CD4-positive, alpha-beta memory T cell (primary cell): Measurements from ENCODE around the gene LAMA5. TPM values are rescaled to one million over a fixed set of nuclear protein-coding genes. Genes with fewer than 3 reads are reported as not detected.

Source experiments
- CTCF ChIA-PET: fragments of 350-600 bp; sonication (Branson Sonifier 250); formaldehyde crosslinking; loops from one replicate; lab custom pipeline; 2021; ENCODE audit warnings: inconsistent platforms; ENCODE audit not compliant: partially characterized antibody; lab: Charles Lee
- POLR2A ChIA-PET: fragments of 350-600 bp; sonication (Branson Sonifier 250); formaldehyde crosslinking; loops from one replicate; lab custom pipeline; 2021; ENCODE audit not compliant: partially characterized antibody; lab: Charles Lee
- DNase-seq, 5 donors: peaks; one replicate each; pipeline versions ENCODE4 v3.0.0 to v3.0.0-alpha.2; 2020 to 2022; ENCODE audit warnings: mixed read lengths in 1 of 5
- H3K27ac ChIP-seq: one replicate; pipeline ENCODE4 v1.7.0; 2013; ENCODE audit warnings: low read depth, low read length
- H3K27me3 ChIP-seq: 2 replicates; pipeline ENCODE4 v1.7.0; 2013; ENCODE audit warnings: mild to moderate bottlenecking, low read length, moderate library complexity; ENCODE audit not compliant: insufficient read depth
- H3K36me3 ChIP-seq: 2 replicates; pipeline ENCODE4 v1.7.0; 2013; ENCODE audit warnings: mild to moderate bottlenecking, low read length, moderate library complexity; ENCODE audit not compliant: insufficient read depth
- H3K4me1 ChIP-seq: 2 replicates; pipeline ENCODE4 v1.7.0; 2013; ENCODE audit warnings: mild to moderate bottlenecking, low read length, moderate library complexity; ENCODE audit not compliant: insufficient read depth
- H3K4me3 ChIP-seq, 2 donors: one replicate each; pipeline ENCODE4 v1.7.0; 2013; ENCODE audit warnings: low read length in 2 of 2, mild to moderate bottlenecking in 1 of 2
- H3K9me3 ChIP-seq, 2 donors: one replicate each; pipeline ENCODE4 v1.7.0; 2013; ENCODE audit warnings: low read length in 2 of 2, control low read depth in 1 of 2; ENCODE audit not compliant: control insufficient read depth in 1 of 2
- H3K27ac Mint-ChIP-seq, 7 donors: one replicate each; pipeline ENCODE4 v1.8.0; 2020 to 2021; ENCODE audit warnings: mixed read lengths in 7 of 7, mild to moderate bottlenecking in 6 of 7, inconsistent platforms in 3 of 7, moderate library complexity in 3 of 7
- H3K27me3 Mint-ChIP-seq, 2 donors: one replicate each; pipeline ENCODE4 v1.8.0; 2020 to 2021; ENCODE audit warnings: mixed read lengths in 2 of 2
- H3K36me3 Mint-ChIP-seq, 2 donors: one replicate each; pipeline ENCODE4 v1.8.0; 2020 to 2021; ENCODE audit warnings: mixed read lengths in 2 of 2, inconsistent platforms in 1 of 2, mild to moderate bottlenecking in 1 of 2
- H3K4me1 Mint-ChIP-seq, 4 donors: one replicate each; pipeline ENCODE4 v1.8.0; 2020 to 2021; ENCODE audit warnings: mixed read lengths in 4 of 4, mild to moderate bottlenecking in 1 of 4
- H3K4me3 Mint-ChIP-seq, 8 donors: one replicate each; pipeline ENCODE4 v1.8.0; 2020 to 2021; ENCODE audit warnings: mixed read lengths in 8 of 8, mild to moderate bottlenecking in 7 of 8, moderate library complexity in 6 of 8, inconsistent platforms in 3 of 8
- H3K9me3 Mint-ChIP-seq, 8 donors: one replicate each; pipeline ENCODE4 v1.8.0; 2020 to 2021; ENCODE audit warnings: mixed read lengths in 8 of 8, mild to moderate bottlenecking in 5 of 8, inconsistent platforms in 3 of 8, moderate library complexity in 1 of 8
- intact Hi-C: fragments of 100-400 bp; cut with micrococcal nuclease; formaldehyde crosslinking; loops from one replicate; pipeline ENCODE4 v1.15.1; 2023
- polyA plus RNA-seq, 2 donors: library from polyadenylated mRNA; unstranded; fragments of 300-500 nt; fragmentation: Illumina TruSeq; gene quantifications; one replicate each; pipeline ENCODE4 v1.2.3, GENCODE V29; 2021
- total RNA-seq, 2 experiments: library from RNA; stranded (reverse); gene quantifications; one replicate each; pipeline ENCODE4 v1.2.3, GENCODE V29; 2021

LAMA5 gene
- total and polyA plus RNA-seq, 4 experiments from 2014 or later: 0.49 TPM; not detected in 3

DNA sequence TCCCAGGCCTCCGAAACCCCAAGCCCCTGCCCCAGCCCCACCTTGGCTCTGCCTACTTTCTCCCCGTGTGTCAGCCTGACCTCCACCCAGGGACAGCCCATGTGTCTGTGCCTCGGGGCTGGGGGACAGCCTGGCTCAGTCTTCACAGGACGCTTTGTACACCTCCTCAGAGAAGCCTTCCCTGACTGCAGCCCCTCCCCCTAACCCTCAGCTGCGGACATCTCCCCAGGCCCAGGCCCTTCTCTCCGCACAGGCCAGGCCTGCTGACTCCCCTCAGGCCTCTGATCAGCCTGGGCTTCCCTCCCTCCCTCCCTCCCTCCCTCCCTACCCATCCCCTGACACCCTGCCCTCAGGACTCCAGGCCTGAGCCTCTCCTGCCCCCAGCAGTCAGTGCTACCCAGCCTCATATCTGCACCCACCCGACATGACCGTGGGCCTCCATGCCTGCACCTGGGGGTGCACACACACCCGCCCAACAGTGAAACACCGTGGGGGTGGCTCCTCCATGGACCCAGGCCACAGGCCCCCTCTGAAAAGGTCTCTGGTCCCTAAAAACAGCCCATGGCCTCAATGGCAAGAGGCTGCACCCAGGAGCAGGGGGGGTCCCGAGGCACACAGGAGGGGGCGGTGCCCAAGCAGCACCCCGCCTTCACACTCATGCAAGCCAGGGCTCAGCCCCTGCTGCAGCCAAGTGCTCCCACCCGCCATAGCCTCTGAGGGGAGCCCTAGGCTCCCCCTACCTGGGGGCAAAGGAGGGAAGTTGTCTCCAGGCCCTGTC lies 12.9 kb downstream of the LAMA5 start:
- H3K4me3 ChIP-seq: no peak overlapping the region
- no peaks in the 10 kb centered on the region for H3K9me3 ChIP-seq
- H3K27me3 Mint-ChIP-seq: peaks cover 0 to 2% of the 10 kb centered on the region in 2 donors
- intact Hi-C loops: no loop called here
- H3K4me3 Mint-ChIP-seq: no peak overlapping the region
- H3K27ac ChIP-seq: no peak overlapping the region
- CTCF ChIA-PET: no interaction called here
- H3K27me3 ChIP-seq: no peaks in the 10 kb centered on the region
- peak in 1 of 5 donors; percentile 25 for DNase-seq
- H3K36me3 Mint-ChIP-seq: no peaks in the 10 kb centered on the region
- H3K4me1 Mint-ChIP-seq: peaks cover 0 to 2% (median under 1%) of the 10 kb centered on the region in 4 donors
- no peaks in the 10 kb centered on the region for H3K4me1 ChIP-seq
- POLR2A ChIA-PET: no interaction called here
- peak overlapping the region in 1 of 7 donors; percentile 68 for H3K27ac Mint-ChIP-seq
- H3K9me3 Mint-ChIP-seq: no peaks in the 10 kb centered on the region
- H3K36me3 ChIP-seq: no peaks in the 10 kb centered on the region

DNA sequence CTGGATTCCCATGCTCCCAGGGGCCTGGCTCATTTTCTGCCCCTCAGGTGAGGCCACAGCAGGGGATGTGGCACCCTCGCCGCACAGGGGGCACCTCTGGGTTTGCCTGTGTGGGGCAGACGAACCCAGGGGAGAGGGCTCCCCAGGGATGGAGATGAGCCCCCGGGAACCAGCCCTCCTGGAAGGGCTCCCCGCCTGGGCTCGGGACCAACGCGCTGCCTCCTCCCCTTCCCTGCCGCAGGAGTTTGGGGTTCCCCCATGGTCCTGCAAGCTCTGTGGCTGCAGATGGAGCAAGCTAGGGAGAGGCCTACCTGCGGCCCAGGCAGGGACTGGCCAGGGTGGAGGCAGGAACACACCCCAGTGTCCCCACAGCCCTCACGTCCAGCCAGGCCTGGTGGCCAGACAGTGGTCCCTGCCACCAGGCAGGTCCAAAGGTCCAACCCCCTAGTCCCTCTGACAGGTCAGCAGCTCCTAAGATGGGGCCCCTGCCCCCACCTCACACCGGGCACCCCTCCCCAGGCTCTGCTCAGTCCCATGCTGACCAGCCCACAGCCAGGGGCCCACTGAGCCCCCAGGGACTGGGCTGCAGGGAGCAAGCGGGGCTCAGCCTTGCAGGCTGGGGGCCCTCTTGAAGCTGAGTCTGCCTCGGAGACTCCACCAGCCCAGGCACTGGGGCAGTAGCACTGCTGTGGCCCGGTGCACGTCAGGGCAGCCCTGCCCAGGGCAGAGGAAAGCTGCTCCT lies 13.7 kb downstream of the LAMA5 start:
- peaks cover 0 to 6% (median 3%) of the 10 kb centered on the region in 8 donors for H3K9me3 Mint-ChIP-seq
- H3K4me1 Mint-ChIP-seq: peaks cover 0 to 3% (median under 1%) of the 10 kb centered on the region in 4 donors
- POLR2A ChIA-PET: no interaction called here
- intact Hi-C loops: no loop called here
- Histone ChIP-seq H3K36me3 (no peaks in the 10 kb centered on the region), H3K27ac (no peak overlapping the region), H3K27me3 (no peaks in the 10 kb centered on the region), H3K9me3 (no peaks in the 10 kb centered on the region), H3K4me1 (no peaks in the 10 kb centered on the region), H3K4me3 (no peak overlapping the region)
- CTCF ChIA-PET: no interaction called here
- H3K4me3 Mint-ChIP-seq: no peak overlapping the region
- H3K27ac Mint-ChIP-seq: no peak overlapping the region
- H3K27me3 Mint-ChIP-seq: no peaks in the 10 kb centered on the region
- H3K36me3 Mint-ChIP-seq: no peaks in the 10 kb centered on the region
- DNase-seq: peak in 1 of 5 donors; percentile 27

DNA sequence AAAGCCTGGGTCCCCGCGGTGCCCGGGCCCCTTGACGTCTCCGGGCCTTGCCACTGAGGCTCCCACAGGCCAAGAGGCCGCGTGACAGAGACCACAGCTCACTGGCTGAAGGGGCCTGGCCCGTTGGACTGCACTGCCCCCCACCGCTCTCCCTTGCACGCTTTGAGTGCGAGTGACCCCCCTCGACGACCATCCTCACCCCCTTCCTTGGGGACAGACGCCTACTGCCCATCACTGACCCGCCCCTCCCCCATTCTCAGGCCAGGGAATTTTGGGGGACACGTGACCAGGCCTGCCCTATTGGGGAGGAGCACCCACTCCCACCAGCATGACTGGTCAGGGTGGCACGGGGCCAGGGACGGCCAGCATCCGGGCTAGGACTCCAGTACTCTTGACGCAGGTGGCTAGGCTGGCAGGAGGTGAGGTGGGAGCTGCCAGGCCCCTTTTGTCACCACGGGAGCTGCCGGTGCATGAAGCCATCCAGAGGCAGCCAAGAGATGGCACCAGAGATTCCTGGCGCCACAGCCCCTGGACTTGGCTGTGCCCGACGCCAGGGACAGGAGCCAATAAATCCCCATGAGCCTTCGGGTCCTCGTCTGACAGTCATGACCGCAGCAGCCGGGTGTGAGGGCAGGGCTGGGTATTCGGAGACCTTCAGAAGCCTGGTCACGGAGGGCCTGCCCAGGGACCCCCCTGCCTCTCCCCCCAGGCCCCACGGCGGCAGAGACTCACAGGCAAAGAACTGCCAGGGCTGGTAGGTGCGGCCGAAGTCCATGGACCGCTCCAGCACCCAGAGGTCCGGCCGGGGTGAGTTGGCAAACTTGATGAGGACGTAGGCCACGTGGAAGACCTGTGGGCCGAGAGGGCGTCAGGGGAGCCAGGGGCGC lies 14.5 kb downstream of the LAMA5 start:
- H3K36me3 ChIP-seq: no peaks in the 10 kb centered on the region
- H3K4me3 ChIP-seq: no peak overlapping the region
- H3K27ac ChIP-seq: no peak overlapping the region
- H3K9me3 ChIP-seq: no peaks in the 10 kb centered on the region
- peak in 1 of 5 donors; percentile 16 for DNase-seq
- Mint-ChIP-seq H3K9me3 (peaks cover 0 to 10% (median 6%) of the 10 kb centered on the region in 8 donors), H3K27ac (no peak overlapping the region), H3K36me3 (no peaks in the 10 kb centered on the region), H3K27me3 (no peaks in the 10 kb centered on the region), H3K4me3 (no peak overlapping the region), H3K4me1 (peaks cover 0 to 3% (median under 1%) of the 10 kb centered on the region in 4 donors)
- intact Hi-C loops: no loop called here
- no peaks in the 10 kb centered on the region for H3K4me1 ChIP-seq
- POLR2A ChIA-PET: no interaction called here
- CTCF ChIA-PET: no interaction called here
- H3K27me3 ChIP-seq: no peaks in the 10 kb centered on the region

DNA sequence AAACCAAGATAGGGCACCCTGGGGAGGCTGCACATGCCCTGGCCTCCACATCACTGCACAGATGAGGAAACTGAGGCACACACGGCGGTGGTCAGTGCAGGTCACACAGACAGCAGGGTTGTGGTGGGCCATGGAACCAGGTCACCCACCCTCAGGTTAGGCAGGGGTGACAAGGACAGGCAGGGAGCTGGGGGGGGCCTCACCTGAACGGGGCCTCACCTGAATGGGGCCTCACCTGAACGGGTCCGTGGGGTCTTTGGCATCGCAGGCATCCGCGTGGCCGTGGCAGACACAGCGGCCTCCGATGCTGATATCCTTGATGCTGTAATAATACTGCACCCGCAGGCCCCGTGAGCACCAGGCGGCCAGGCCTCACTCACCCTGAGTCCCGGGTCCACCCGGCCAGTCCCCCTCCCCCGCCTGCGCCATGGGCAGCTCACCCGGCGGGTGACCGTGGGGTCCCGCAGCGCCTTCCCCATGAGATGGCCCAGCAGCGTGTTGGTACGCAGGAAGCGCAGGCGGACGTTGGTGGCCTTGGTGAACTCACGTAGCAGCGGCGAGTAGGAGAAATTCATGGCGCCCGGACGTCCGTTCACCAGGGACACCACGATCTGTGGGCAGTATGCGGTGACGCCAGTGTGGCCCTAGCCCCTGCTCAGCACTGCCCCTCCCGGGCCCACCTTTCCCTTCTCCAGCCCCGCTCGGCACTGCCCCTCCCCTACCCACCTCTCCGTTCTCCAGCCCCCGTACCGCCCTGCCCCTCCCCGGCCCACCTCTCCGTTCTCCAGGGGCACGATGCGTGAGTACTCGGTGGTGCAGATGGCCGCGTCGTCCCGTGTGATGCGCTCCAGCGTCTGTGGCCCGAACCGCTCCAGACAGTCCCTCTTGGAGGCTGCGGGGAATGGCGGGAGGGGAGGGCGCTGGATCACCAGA lies 15.4 kb downstream of the LAMA5 start:
- Mint-ChIP-seq H3K27ac (no peak overlapping the region), H3K4me1 (peaks cover 0 to 3% (median under 1%) of the 10 kb centered on the region in 4 donors), H3K9me3 (peaks cover 0 to 10% (median 6%) of the 10 kb centered on the region in 8 donors), H3K36me3 (no peaks in the 10 kb centered on the region), H3K27me3 (no peaks in the 10 kb centered on the region), H3K4me3 (no peak overlapping the region)
- no peaks in the 10 kb centered on the region for H3K36me3 ChIP-seq
- H3K27ac ChIP-seq: no peak overlapping the region
- ChIA-PET POLR2A (no interaction called here), CTCF (no interaction called here)
- intact Hi-C loops: no loop called here
- H3K9me3 ChIP-seq: no peaks in the 10 kb centered on the region
- DNase-seq: peak in 1 of 5 donors; percentile 30
- H3K4me1 ChIP-seq: no peaks in the 10 kb centered on the region
- H3K27me3 ChIP-seq: no peaks in the 10 kb centered on the region
- no peak overlapping the region for H3K4me3 ChIP-seq

DNA sequence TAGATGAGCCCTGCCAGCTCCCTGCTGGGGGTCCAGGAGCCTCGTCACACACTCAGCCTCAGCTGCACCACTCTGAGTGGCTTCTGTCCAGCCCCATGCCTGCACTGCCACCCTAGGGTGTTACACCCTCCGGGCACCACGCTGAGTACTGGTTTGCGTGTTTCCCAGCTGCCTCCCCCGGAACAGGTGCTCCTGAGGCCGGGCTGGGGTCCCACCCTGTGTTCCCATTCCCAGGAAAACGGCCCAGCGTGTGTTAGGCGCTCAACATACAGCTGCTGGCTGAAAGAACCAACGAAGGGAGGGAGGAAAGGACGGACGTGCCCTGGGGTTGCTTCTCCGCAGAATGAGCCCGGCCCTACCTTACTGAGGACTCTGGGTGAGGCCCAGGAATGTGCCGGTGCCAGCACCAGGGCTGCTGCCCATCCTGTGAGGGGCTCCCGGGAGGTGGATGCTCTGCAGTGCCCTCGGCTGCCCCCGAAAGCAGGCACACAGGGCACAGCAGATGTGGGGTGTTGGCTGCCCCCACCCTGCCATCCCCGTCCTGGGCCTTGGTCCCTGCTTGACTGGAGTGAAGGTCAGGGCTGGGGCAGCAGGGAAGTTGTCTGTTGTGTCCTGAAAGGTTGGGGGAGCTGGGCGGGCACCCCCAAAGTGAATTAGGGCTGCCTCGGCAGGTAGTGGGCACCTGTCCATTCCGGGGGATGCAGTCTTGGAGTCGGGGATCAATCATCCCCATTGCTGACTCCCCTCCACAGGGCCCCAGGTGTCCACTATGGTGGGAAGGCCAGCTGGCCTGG lies 16.3 kb downstream of the LAMA5 start:
- no peak overlapping the region for H3K27ac Mint-ChIP-seq
- no peaks in the 10 kb centered on the region for H3K27me3 ChIP-seq
- DNase-seq: peak in 1 of 5 donors; percentile 16
- intact Hi-C loops: no loop called here
- H3K4me1 ChIP-seq: no peaks in the 10 kb centered on the region
- ChIA-PET POLR2A (no interaction called here), CTCF (no interaction called here)
- no peaks in the 10 kb centered on the region for H3K27me3 Mint-ChIP-seq
- no peak overlapping the region for H3K27ac ChIP-seq
- peaks cover 0 to 3% (median under 1%) of the 10 kb centered on the region in 4 donors for H3K4me1 Mint-ChIP-seq
- no peaks in the 10 kb centered on the region for H3K36me3 ChIP-seq
- H3K9me3 Mint-ChIP-seq: peaks cover 0 to 10% (median 6%) of the 10 kb centered on the region in 8 donors
- H3K36me3 Mint-ChIP-seq: no peaks in the 10 kb centered on the region
- no peak overlapping the region for H3K4me3 Mint-ChIP-seq
- no peak overlapping the region for H3K4me3 ChIP-seq
- no peaks in the 10 kb centered on the region for H3K9me3 ChIP-seq

DNA sequence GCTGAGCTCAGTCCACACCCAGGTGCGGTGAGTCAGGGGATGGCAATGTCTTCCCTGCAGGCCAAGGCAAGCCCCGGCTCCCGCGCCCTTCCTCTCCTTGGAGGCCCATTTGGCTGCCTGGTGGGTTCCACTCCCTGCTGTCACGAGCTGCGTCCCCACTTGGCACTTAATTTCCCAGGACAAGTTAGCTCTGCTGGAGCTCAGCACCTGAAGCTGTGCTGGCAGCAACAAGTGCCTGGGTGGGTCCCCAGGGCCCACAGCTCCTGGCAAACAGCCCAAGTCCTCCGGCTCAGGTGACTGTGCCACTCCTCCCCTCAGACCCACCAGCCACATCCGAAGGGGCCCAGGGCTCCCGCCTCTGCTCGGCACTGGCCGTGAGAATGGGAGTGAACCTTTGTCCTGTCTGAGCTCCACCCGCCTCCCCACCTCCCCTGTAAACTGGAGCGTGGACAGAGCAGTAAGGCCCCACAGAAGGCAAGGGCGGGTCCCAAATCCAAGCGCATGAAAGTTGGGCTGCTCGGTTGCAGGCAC lies 16.9 kb downstream of the LAMA5 start:
- Histone ChIP-seq H3K4me1 (no peaks in the 10 kb centered on the region), H3K36me3 (no peaks in the 10 kb centered on the region), H3K4me3 (no peak overlapping the region), H3K27me3 (no peaks in the 10 kb centered on the region), H3K27ac (no peak overlapping the region), H3K9me3 (no peaks in the 10 kb centered on the region)
- Mint-ChIP-seq H3K27ac (peak overlapping the region in 1 of 7 donors; percentile 57), H3K4me3 (no peak overlapping the region), H3K36me3 (no peaks in the 10 kb centered on the region), H3K4me1 (peaks cover 0 to 3% (median under 1%) of the 10 kb centered on the region in 4 donors), H3K9me3 (peaks cover 0 to 10% (median 6%) of the 10 kb centered on the region in 8 donors), H3K27me3 (no peaks in the 10 kb centered on the region)
- ChIA-PET CTCF (no interaction called here), POLR2A (no interaction called here)
- intact Hi-C loops: no loop called here
- DNase-seq: peak in 1 of 5 donors; percentile 13
